Amygdala (tissue), 56 donors: ENCODE data around the gene MESP2.

Experiments
- DNase-seq, 56 donors: peaks; one replicate each; lab custom pipeline; 2025; lab: John Stamatoyannopoulos, UW

MESP2 gene

GRCh38 chr15:89799011-89799911, 23.1 kb downstream of the MESP2 start:
- no peak for DNase-seq

GRCh38 chr15:89799918-89800498, 23.9 kb downstream of the MESP2 start:
- no peak for DNase-seq

GRCh38 chr15:89801471-89802195, 25.5 kb downstream of the MESP2 start:
- no peak for DNase-seq

GRCh38 chr15:89802231-89802928, 26.2 kb downstream of the MESP2 start:
- no peak for DNase-seq

- DNase-seq: no peak
Observed at GRCh38 chr15:89802986-89803824, 27.1 kb downstream of the MESP2 start.

GRCh38 chr15:89803941-89804800, 28.0 kb downstream of the MESP2 start:
- no peak for DNase-seq

GRCh38 chr15:89805241-89806209, 29.4 kb downstream of the MESP2 start:
- DNase-seq: no peak

- DNase-seq: no peak
Observed at GRCh38 chr15:89806210-89806558, 30.1 kb downstream of the MESP2 start.

- no peak for DNase-seq
Observed at GRCh38 chr15:89806559-89807550, 30.7 kb downstream of the MESP2 start.

- DNase-seq: no peak
Observed at GRCh38 chr15:89807689-89808088, 31.6 kb downstream of the MESP2 start.

- DNase-seq: no peak
Observed at GRCh38 chr15:89808160-89808870, 32.2 kb downstream of the MESP2 start.

- no peak for DNase-seq
Observed at GRCh38 chr15:89809093-89809786, 33.1 kb downstream of the MESP2 start.

- DNase-seq: no peak
Observed at GRCh38 chr15:89809787-89810148, 33.6 kb downstream of the MESP2 start.

GRCh38 chr15:89810837-89811236, 34.7 kb downstream of the MESP2 start:
- no peak for DNase-seq
